Ovary (tissue), 3 donors: ENCODE data around the gene FYN.

Experiments used
- CTCF ChIP-seq, 3 donors: fragments of 450-650 bp in 2 of 3; fragments of 200-600 bp in 1 of 3; IDR thresholded peaks; one replicate each; pipeline versions ENCODE4 v1.5.1 to v1.8.0; 2016 to 2022; ENCODE audit warnings: antibody characterized with exemption in 3 of 3, mild to moderate bottlenecking in 1 of 3
- EP300 ChIP-seq: sonication (generic); formaldehyde crosslinking; IDR thresholded peaks from one replicate; pipeline ENCODE4 v1.6.1; 2017; ENCODE audit warnings: antibody characterized with exemption
- POLR2A ChIP-seq: fragments of 450-650 bp; IDR thresholded peaks from one replicate; pipeline ENCODE4 v1.6.1; 2017; ENCODE audit warnings: antibody characterized with exemption, mild to moderate bottlenecking, moderate library complexity
- donor health status: DM: no; HTN: no; CAD: no.

- TF ChIP-seq POLR2A = no peak
- TF ChIP-seq CTCF (IDR thresholded peaks at IDR 0.05) = no peak
- TF ChIP-seq EP300 = no peak
These were observed 28.9 kb downstream of the FYN start for GRCh38 chr6:111844376-111844775.
